ENCODE data around the gene PPP1R14C.

DNA sequence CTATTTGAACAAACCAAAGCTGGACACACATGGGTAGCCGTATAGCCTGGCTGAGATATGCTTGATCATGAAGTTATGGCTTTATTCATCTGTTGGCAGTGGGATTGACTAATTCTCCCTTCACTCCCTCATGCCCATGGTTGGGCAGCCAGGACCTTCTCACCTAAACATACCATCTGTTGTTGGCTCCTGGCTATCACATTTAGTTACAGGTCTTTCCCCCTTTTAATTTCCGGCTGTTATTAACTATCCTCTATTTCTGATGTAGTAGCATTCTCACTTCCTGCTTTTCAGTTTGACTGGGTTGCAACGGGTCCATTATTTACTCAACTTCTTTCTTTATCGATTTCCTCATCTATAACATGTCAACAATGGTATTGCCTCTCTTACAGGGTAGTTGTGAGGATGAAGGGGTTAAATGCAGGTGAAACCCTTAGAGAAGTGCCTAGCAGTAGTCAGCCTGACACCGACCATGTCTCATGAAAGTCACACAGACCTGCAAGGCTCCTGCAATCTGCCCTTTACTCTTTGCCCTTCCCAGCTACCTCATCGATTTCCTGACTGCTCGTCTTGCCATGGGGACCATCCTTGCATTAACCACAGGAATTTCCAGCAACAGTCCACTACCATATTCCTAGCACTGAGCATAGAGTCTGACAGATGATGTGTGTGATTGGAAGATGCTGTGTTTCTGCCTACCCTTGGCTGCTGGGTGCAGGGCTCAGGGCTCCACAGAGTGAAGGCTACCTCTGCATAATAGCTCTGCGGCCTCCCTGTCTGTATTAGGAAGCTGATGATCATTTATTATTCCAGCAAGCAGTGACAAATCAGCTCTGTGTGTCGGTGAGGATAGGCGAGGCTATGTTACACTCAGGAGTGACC lies 42.2 kb downstream of the PPP1R14C start:
- TF ChIP-seq, protein P1, sequence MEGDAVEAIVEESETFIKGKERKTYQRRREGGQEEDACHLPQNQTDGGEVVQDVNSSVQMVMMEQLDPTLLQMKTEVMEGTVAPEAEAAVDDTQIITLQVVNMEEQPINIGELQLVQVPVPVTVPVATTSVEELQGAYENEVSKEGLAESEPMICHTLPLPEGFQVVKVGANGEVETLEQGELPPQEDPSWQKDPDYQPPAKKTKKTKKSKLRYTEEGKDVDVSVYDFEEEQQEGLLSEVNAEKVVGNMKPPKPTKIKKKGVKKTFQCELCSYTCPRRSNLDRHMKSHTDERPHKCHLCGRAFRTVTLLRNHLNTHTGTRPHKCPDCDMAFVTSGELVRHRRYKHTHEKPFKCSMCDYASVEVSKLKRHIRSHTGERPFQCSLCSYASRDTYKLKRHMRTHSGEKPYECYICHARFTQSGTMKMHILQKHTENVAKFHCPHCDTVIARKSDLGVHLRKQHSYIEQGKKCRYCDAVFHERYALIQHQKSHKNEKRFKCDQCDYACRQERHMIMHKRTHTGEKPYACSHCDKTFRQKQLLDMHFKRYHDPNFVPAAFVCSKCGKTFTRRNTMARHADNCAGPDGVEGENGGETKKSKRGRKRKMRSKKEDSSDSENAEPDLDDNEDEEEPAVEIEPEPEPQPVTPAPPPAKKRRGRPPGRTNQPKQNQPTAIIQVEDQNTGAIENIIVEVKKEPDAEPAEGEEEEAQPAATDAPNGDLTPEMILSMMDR (IDR thresholded peaks at IDR 0.05) = no peak
- TF ChIP-seq POLR2A (IDR thresholded peaks at IDR 0.05) = no peak

Data from uterus (tissue), 2 donors.